GM12872 (cell line): ENCODE data around the gene UBR2.

Source experiments
- CTCF ChIP-seq: IDR thresholded peaks from 3 replicates; pipeline ENCODE4 v1.5.1; 2011; ENCODE audit warnings: low read depth, mild to moderate bottlenecking, low read length, moderate library complexity; ENCODE audit not compliant: insufficient read depth

Gene UBR2

GRCh38 chr6:42642794-42643193 is 79.0 kb downstream of the UBR2 start:
- no peak for TF ChIP-seq CTCF

- no peak for TF ChIP-seq CTCF
These were observed 80.4 kb downstream of the UBR2 start for GRCh38 chr6:42644211-42644610.

DNA sequence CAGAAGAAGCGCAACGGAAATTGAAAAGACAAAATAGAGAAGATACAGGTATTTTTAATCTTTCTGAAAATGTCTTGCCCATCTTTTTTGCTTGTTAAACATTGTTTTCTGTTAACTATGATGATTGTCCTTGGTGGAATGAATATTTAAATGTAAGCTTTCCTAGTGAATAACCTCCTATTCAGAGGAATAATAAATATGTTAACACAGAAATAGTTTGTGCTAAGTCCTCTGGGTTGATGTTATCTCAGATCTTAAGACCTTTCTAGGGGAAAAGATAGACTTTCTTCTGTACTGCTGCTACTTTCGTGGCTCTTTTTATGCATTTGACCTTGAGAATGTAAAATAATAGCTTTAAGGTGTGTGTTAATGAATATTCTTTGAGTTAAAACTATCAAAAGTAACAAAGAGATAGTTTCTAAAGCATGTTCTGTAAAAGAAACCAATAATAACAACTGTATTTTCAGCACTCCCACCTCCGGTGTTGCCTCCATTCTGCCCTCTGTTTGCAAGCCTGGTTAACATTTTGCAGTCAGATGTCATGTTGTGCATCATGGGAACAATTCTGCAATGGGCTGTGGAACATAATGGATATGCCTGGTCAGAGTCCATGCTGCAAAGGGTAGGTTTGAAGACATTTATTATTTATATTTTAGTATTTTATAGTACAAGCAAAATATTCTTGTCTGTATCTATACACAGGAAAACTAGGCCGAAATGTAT is 88.4 kb downstream of the UBR2 start:
- no peak for TF ChIP-seq CTCF

DNA sequence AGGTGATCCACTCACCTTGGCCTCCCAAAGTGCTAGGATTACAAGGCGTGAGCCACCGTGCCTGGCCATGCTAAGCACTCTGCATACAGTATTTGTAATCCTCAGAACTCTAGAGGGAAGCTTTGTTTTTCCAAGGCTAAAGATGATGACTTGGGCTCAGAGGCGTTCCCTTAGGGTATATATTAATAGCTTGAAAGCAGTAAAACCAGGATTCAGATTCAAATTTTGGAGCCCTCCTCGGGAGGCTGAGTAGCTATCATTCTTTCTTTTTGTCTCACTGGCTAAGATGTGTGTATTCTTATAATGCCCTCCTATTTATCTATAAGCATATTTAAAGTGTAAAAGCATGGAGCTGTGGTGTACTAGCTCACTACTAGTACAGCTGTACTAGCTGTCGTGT is 90.0 kb downstream of the UBR2 start:
- no peak for TF ChIP-seq CTCF

- TF ChIP-seq CTCF = no peak
These were observed 96.0 kb downstream of the UBR2 start for GRCh38 chr6:42659806-42660205.

GRCh38 chr6:42661540-42662153 is 97.8 kb downstream of the UBR2 start:
- peak; percentile 75 for TF ChIP-seq CTCF

DNA sequence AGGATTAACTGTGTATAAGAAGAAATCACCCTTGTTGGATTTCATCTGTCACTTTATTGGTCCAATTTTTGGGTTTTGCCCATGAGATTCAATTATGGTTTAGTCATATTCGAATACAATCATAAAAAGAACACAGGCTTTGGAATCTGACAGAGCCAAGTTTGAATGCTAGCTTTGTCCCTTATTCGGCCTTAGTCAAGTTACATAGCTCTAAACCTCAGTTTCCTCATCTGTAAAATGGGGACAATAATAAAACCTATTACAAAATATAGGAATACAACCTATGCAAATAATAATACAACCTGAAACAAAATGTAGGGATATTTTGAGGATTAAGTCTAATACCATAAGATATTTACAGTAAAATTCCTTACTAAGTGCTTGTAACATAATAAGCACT is 100.9 kb downstream of the UBR2 start:
- no peak for TF ChIP-seq CTCF
